GM15510 (cell line): Measurements from ENCODE around the gene PFKFB4.

Experiments
- POLR2A ChIP-seq: IDR thresholded peaks from 3 replicates; pipeline ENCODE4 v1.6.1; 2011; ENCODE audit warnings: borderline replicate concordance; ENCODE audit not compliant: insufficient read length; ENCODE audit errors: extremely low read depth

PFKFB4 gene

GRCh38 chr3:48555949-48556795 is 431 bp downstream of the PFKFB4 start:
- TF ChIP-seq POLR2A, result no peak

- no peak for TF ChIP-seq POLR2A
These were observed 1.2 kb downstream of the PFKFB4 start for GRCh38 chr3:48555231-48555948.

- no peak for TF ChIP-seq POLR2A
These were observed 2.4 kb downstream of the PFKFB4 start for GRCh38 chr3:48553886-48554845.

GRCh38 chr3:48553361-48553760 is 3.2 kb downstream of the PFKFB4 start:
- no peak for TF ChIP-seq POLR2A

GRCh38 chr3:48552111-48552951 is 4.3 kb downstream of the PFKFB4 start:
- TF ChIP-seq POLR2A, result no peak

GRCh38 chr3:48548729-48549705 is 7.6 kb downstream of the PFKFB4 start:
- no peak for TF ChIP-seq POLR2A

- TF ChIP-seq POLR2A, result no peak
These were observed 8.5 kb downstream of the PFKFB4 start for GRCh38 chr3:48548126-48548525.

GRCh38 chr3:48546203-48546829 is 10.3 kb downstream of the PFKFB4 start:
- no peak for TF ChIP-seq POLR2A

GRCh38 chr3:48544141-48544540 is 12.5 kb downstream of the PFKFB4 start:
- TF ChIP-seq POLR2A, result no peak

- no peak for TF ChIP-seq POLR2A
These were observed 13.2 kb downstream of the PFKFB4 start for GRCh38 chr3:48543271-48543866.

GRCh38 chr3:48538451-48538850 is 18.2 kb downstream of the PFKFB4 start:
- no peak for TF ChIP-seq POLR2A

GRCh38 chr3:48536785-48537184 is 19.8 kb downstream of the PFKFB4 start:
- no peak for TF ChIP-seq POLR2A

GRCh38 chr3:48536116-48536515 is 20.5 kb downstream of the PFKFB4 start:
- TF ChIP-seq POLR2A, result no peak

GRCh38 chr3:48535578-48535977 is 21.0 kb downstream of the PFKFB4 start:
- no peak for TF ChIP-seq POLR2A
